ENCODE results near the gene WDR3. TPM values are rescaled to one million over a fixed set of nuclear protein-coding genes. Genes with fewer than 3 reads are reported as not detected.

Gene WDR3
- total and polyA plus RNA-seq, 2 donors (not counting 1 experiment from before 2014, with no cell fraction given) = 5.5 to 18.5 TPM

DNA sequence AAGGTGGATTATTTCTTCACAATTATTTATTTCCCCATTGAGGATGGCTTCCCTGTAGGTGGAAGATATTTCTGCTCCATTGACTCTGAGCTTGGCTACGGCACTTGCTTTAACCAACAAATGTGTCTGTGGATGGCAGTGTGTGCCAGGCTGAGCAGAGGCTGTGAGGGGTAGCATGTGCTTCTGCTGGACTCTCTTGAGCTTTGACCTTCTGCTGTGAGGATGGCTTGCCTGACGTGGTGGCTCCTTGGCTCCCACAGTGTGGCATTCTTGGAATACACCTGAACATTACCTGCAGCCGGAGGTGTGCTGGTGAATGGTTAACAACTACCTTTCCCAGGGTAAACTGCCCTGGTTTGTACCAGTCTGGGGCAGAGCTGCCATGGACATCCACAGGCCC lies 46.8 kb downstream of the WDR3 start:
- H3K4me3 ChIP-seq (ENCODE audit: control extremely low read depth in 1 of 5, extremely low read depth in 1 of 5, insufficient read depth in 1 of 5, low read depth in 2 of 5, low read length in 4 of 5) = no peak overlapping the region
- peaks cover 12% of the 10 kb centered on the region for H3K27me3 Mint-ChIP-seq
- no peak overlapping the region for H3K27ac Mint-ChIP-seq
- H3K9me3 Mint-ChIP-seq (ENCODE audit: insufficient read depth) = no peaks in the 10 kb centered on the region
- no peak overlapping the region for H3K4me3 Mint-ChIP-seq
- ChIA-PET POLR2A (no interaction called here), CTCF (no interaction called here)
- no peak overlapping the region for H3K27ac ChIP-seq (ENCODE audit: low read length in 2 of 2)
- no peaks in the 10 kb centered on the region for H4K20me1 ChIP-seq (ENCODE audit: control insufficient read depth, insufficient read depth, low read length, poor library complexity, severe bottlenecking)
- no peaks in the 10 kb centered on the region for H3K27me3 ChIP-seq (replicated peaks in 1 of 4; ENCODE audit: control extremely low read depth in 1 of 4, control insufficient read depth in 3 of 4, insufficient read depth in 4 of 4, low read length in 3 of 4)
- no peaks in the 10 kb centered on the region for H3K9me3 ChIP-seq (ENCODE audit: control extremely low read depth in 1 of 3, control insufficient read depth in 2 of 3, insufficient read depth in 1 of 3, low read length in 2 of 3)
- no peaks in the 10 kb centered on the region for H3K4me1 Mint-ChIP-seq
- DNase-seq (no peak), ATAC-seq (ENCODE audit: low read depth) (no peak)
- WGBS (ENCODE audit: insufficient coverage) = 90% methylated on average over 3 of the region's 3 CpGs
- H3K4me2 ChIP-seq (replicated peaks; ENCODE audit: low read depth, low read length, poor library complexity, severe bottlenecking) = no peak overlapping the region
- TF ChIP-seq EZH2 (IDR thresholded peaks at IDR 0.05; ENCODE audit: borderline replicate concordance, insufficient read depth, low read depth, low read length, poor library complexity, severe bottlenecking) = no peak
- TF ChIP-seq, protein P1, sequence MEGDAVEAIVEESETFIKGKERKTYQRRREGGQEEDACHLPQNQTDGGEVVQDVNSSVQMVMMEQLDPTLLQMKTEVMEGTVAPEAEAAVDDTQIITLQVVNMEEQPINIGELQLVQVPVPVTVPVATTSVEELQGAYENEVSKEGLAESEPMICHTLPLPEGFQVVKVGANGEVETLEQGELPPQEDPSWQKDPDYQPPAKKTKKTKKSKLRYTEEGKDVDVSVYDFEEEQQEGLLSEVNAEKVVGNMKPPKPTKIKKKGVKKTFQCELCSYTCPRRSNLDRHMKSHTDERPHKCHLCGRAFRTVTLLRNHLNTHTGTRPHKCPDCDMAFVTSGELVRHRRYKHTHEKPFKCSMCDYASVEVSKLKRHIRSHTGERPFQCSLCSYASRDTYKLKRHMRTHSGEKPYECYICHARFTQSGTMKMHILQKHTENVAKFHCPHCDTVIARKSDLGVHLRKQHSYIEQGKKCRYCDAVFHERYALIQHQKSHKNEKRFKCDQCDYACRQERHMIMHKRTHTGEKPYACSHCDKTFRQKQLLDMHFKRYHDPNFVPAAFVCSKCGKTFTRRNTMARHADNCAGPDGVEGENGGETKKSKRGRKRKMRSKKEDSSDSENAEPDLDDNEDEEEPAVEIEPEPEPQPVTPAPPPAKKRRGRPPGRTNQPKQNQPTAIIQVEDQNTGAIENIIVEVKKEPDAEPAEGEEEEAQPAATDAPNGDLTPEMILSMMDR (IDR thresholded peaks at IDR 0.05) = no peak
- no peak overlapping the region for H3K9ac ChIP-seq (ENCODE audit: low read length)
- no peaks in the 10 kb centered on the region for H3K79me2 ChIP-seq (ENCODE audit: control insufficient read depth, insufficient read depth, low read length)
- intact Hi-C loops (cut with micrococcal nuclease) = no loop called here
- H3K4me1 ChIP-seq (ENCODE audit: control insufficient read depth in 2 of 2, insufficient read depth in 2 of 2, low read length in 2 of 2) = no peaks in the 10 kb centered on the region
- no peak overlapping the region for H2AFZ ChIP-seq (ENCODE audit: insufficient read depth, low read depth, low read length, poor library complexity, severe bottlenecking)
- no peaks in the 10 kb centered on the region for H3K36me3 ChIP-seq (replicated peaks in 1 of 2; ENCODE audit: control extremely low read depth in 1 of 2, control insufficient read depth in 1 of 2, extremely low read depth in 1 of 2, insufficient read depth in 2 of 2, low read length in 1 of 2)

DNA sequence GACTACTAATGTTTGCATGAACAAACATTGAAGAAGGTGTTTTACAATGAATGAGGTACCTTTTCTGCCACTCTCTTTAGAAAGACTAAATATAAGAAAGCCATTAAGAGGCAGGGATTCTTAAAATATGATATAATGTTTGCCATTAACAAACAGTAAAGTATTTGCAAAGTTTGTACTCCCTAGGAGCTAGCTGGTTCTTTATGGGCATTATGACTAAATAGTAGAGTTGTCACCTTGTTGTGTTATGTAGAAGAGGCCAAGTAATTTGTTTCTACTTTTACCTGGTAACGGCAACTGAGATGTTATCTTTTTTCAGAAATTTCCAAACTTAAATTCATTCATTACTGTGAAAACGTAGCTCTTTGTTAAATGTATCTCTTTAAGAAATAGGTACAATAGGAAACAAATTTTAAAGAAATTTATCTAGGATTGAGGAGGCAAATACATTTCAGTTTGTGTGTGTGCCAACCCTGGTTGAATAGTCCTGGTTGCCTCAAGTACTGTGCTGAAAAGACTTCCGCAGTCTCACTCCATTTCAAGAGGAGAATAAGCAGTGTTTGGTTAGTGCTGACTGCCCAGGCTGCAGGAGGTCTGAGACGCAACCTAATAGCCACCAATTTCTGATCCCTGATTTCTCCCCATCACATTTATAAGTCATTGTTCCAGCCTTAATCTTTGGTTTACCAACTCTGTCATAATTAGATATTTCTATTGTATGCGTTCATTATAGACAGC lies 52.1 kb downstream of the WDR3 start:
- H3K4me2 ChIP-seq (replicated peaks; ENCODE audit: low read depth, low read length, poor library complexity, severe bottlenecking) = no peak overlapping the region
- H3K9ac ChIP-seq (ENCODE audit: low read length) = no peak overlapping the region
- no peak overlapping the region for H3K27ac ChIP-seq (ENCODE audit: low read length in 2 of 2)
- Mint-ChIP-seq H3K27ac (no peak overlapping the region), H3K4me3 (no peak overlapping the region), H3K9me3 (ENCODE audit: insufficient read depth) (no peaks in the 10 kb centered on the region), H3K27me3 (peaks cover 27% of the 10 kb centered on the region), H3K4me1 (peaks cover 6% of the 10 kb centered on the region)
- H4K20me1 ChIP-seq (ENCODE audit: control insufficient read depth, insufficient read depth, low read length, poor library complexity, severe bottlenecking) = no peaks in the 10 kb centered on the region
- ChIA-PET CTCF (no interaction called here), POLR2A (no interaction called here)
- H3K4me1 ChIP-seq (ENCODE audit: control insufficient read depth in 2 of 2, insufficient read depth in 2 of 2, low read length in 2 of 2) = no peaks in the 10 kb centered on the region
- H3K79me2 ChIP-seq (ENCODE audit: control insufficient read depth, insufficient read depth, low read length) = no peaks in the 10 kb centered on the region
- H3K9me3 ChIP-seq (ENCODE audit: control extremely low read depth in 1 of 3, control insufficient read depth in 2 of 3, insufficient read depth in 1 of 3, low read length in 2 of 3) = peaks cover 0 to 2% (median 0%) of the 10 kb centered on the region in 3 donors
- TF ChIP-seq, protein P1 (IDR thresholded peaks at IDR 0.05) = no peak
- TF ChIP-seq EZH2 (IDR thresholded peaks at IDR 0.05; ENCODE audit: borderline replicate concordance, insufficient read depth, low read depth, low read length, poor library complexity, severe bottlenecking) = no peak
- H3K4me3 ChIP-seq (ENCODE audit: control extremely low read depth in 1 of 5, extremely low read depth in 1 of 5, insufficient read depth in 1 of 5, low read depth in 2 of 5, low read length in 4 of 5) = no peak overlapping the region
- ATAC-seq (ENCODE audit: low read depth) (no peak), DNase-seq (no peak)
- no peaks in the 10 kb centered on the region for H3K27me3 ChIP-seq (replicated peaks in 1 of 4; ENCODE audit: control extremely low read depth in 1 of 4, control insufficient read depth in 3 of 4, insufficient read depth in 4 of 4, low read length in 3 of 4)
- no peak overlapping the region for H2AFZ ChIP-seq (ENCODE audit: insufficient read depth, low read depth, low read length, poor library complexity, severe bottlenecking)
- WGBS (ENCODE audit: insufficient coverage) = 100% methylated on average over 1 of the region's 5 CpGs
- no peaks in the 10 kb centered on the region for H3K36me3 ChIP-seq (replicated peaks in 1 of 2; ENCODE audit: control extremely low read depth in 1 of 2, control insufficient read depth in 1 of 2, extremely low read depth in 1 of 2, insufficient read depth in 2 of 2, low read length in 1 of 2)
- intact Hi-C loops (cut with micrococcal nuclease) = no loop called here
